ENCODE measurements around the gene ADM5.

The ADM5 gene

DNA sequence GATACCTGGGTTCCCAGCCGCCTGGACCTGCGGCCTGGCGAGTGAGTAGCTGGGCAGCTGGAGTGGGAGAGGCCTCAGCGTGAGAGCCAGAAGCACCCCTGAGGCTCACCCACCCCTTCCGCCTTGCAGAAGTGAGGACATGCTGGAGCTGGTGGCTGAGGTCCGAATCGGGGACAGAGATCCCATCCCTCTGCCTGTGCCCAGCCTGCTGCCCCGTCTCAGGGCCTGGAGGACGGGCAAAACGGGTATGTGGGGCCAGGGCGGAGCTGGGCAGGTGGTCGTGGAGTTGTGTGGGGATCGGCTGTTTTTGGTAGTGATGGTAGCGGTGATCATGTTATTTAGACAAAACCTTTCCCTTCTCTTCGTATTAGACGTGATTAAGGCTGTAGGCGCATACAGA is 42.8 kb upstream of the ADM5 start:
- no peak for TF ChIP-seq Cebpa-rat (IDR thresholded peaks at IDR 0.05)
- H3K9me3 ChIP-seq (replicated peaks in 1 of 11), result no peaks in the 10 kb centered on the region
- H4K20me1 ChIP-seq, result peaks cover 22 to 78% (median 65%) of the 10 kb centered on the region in 11 experiments; a peak in 20 of 22 replicates
- peak overlapping the region in 6 of 11 experiments; percentile 19 to 100 (median 25); a peak in 4 of 22 replicates for H3K9ac ChIP-seq
- peaks cover 64 to 74% (median 72%) of the 10 kb centered on the region in 11 experiments for H3K36me3 ChIP-seq
- no peak overlapping the region for H3K4me2 ChIP-seq
- peaks cover 25 to 28% (median 26%) of the 10 kb centered on the region in 10 experiments for H3K4me1 ChIP-seq
- no peak overlapping the region for H3K27ac ChIP-seq
- no peaks in the 10 kb centered on the region for H3K27me3 ChIP-seq
- no peak overlapping the region for H3K4me3 ChIP-seq

DNA sequence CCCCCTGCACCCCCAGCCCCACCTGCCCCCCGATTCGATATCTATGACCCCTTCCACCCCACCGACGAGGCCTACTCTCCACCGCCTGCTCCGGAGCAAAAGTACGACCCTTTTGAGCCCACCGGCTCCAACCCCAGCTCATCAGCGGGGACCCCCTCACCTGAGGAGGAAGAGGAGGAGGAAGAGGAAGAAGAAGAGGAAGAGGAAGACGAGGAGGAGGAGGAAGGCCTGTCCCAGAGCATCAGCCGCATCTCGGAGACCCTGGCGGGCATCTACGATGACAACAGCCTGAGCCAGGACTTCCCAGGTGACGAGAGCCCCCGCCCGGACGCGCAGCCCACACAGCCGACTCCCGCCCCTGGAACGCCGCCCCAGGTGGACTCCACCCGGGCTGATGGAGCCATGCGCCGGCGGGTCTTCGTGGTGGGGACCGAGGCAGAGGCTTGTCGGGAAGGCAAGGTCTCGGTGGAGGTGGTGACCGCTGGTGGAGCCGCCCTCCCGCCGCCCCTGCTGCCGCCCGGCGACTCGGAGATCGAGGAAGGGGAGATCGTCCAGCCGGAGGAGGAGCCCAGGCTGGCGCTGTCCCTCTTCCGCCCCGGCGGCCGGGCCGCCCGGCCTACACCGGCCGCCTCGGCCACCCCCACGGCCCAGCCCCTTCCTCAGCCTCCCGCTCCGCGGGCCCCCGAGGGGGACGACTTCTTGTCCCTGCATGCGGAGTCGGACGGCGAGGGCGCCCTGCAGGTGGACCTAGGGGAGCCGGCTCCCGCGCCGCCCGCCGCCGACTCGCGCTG is 38.2 kb upstream of the ADM5 start:
- no peak overlapping the region for H3K4me2 ChIP-seq
- peaks cover 26 to 96% (median 77%) of the 10 kb centered on the region in 11 experiments; a peak in 20 of 22 replicates for H4K20me1 ChIP-seq

DNA sequence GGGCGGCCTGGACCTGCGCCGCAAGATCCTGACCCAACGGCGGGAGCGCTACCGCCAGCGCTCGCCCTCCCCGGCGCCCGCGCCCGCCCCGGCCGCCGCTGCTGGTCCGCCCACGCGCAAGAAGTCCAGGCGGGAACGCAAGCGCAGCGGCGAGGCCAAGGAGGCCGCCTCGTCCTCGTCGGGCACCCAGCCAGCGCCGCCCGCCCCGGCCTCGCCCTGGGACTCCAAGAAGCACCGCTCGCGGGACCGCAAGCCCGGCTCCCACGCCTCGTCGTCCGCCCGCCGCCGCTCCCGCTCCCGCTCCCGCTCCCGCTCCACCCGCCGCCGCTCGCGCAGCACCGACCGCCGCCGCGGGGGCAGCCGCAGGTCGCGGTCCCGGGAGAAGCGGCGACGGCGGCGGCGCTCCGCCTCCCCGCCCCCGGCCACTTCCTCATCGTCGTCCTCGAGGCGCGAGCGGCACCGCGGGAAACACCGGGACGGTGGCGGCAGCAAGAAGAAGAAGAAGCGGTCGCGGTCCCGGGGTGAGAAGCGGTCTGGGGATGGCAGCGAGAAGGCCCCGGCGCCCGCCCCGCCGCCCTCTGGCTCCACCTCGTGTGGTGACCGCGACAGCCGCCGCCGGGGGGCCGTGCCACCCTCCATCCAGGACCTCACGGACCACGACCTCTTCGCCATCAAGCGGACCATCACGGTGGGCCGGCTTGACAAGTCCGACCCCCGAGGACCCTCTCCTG is 37.4 kb upstream of the ADM5 start:
- no peak overlapping the region for H3K27ac ChIP-seq
- no peak overlapping the region for H3K4me2 ChIP-seq
- peaks cover 26 to 96% (median 76%) of the 10 kb centered on the region in 11 experiments; a peak in 20 of 22 replicates for H4K20me1 ChIP-seq
- H3K9me3 ChIP-seq (replicated peaks in 1 of 11), result no peaks in the 10 kb centered on the region
- no peaks in the 10 kb centered on the region for H3K27me3 ChIP-seq
- H3K4me1 ChIP-seq, result peaks cover 0 to 5% (median 0%) of the 10 kb centered on the region in 10 experiments; a peak in 2 of 20 replicates
- TF ChIP-seq Cebpa-rat (IDR thresholded peaks at IDR 0.05), result no peak
- no peak overlapping the region for H3K9ac ChIP-seq
- H3K4me3 ChIP-seq, result no peak overlapping the region
- peaks cover 90 to 98% (median 96%) of the 10 kb centered on the region in 11 experiments for H3K36me3 ChIP-seq

More for the DNA sequence above, 38.2 kb upstream of the ADM5 start:
- Histone ChIP-seq H3K27me3 (no peaks in the 10 kb centered on the region), H3K36me3 (peaks cover 90 to 98% (median 96%) of the 10 kb centered on the region in 11 experiments), H3K9me3 (replicated peaks in 1 of 11) (no peaks in the 10 kb centered on the region), H3K27ac (no peak overlapping the region), H3K4me1 (peaks cover 0 to 3% (median 0%) of the 10 kb centered on the region in 10 experiments; a peak in 2 of 20 replicates), H3K4me3 (no peak overlapping the region), H3K9ac (no peak overlapping the region)
- no peak for TF ChIP-seq Cebpa-rat (IDR thresholded peaks at IDR 0.05)

DNA sequence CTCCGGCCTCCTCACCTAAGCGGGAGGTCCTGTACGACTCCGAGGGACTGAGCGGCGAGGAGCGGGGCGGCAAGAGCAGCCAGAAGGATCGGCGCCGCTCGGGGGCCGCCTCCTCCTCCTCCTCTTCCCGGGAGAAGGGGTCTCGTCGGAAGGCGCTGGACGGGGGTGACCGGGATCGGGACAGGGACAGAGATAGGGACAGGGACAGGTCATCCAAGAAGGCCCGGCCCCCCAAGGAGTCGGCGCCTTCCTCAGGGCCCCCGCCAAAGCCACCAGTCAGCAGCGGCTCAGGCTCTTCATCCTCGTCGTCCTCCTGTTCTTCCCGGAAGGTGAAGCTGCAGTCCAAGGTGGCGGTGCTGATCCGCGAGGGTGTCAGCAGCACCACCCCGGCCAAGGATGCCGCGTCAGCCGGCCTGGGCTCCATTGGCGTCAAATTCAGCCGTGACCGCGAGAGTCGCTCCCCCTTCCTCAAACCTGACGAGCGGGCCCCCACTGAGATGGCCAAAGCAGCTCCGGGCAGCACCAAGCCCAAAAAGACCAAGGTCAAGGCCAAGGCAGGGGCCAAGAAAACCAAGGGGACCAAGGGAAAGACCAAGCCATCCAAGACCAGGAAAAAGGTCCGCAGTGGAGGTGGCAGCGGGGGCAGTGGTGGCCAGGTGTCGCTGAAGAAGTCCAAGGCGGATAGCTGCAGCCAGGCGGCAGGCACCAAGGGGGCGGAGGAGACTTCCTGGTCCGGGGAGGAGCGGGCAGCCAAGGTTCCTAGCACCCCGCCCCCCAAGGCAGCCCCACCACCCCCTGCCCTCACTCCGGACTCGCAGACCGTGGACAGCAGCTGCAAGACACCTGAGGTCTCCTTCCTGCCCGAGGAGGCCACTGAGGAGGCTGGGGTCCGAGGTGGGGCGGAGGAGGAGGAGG is 36.6 kb upstream of the ADM5 start:
- Histone ChIP-seq H3K4me1 (peaks cover 0 to 5% (median 0%) of the 10 kb centered on the region in 10 experiments; a peak in 2 of 20 replicates), H3K36me3 (peaks cover 89 to 97% (median 95%) of the 10 kb centered on the region in 11 experiments), H3K4me2 (no peak overlapping the region), H4K20me1 (peaks cover 26 to 94% (median 75%) of the 10 kb centered on the region in 11 experiments; a peak in 20 of 22 replicates), H3K27ac (no peak overlapping the region), H3K4me3 (no peak overlapping the region), H3K27me3 (no peaks in the 10 kb centered on the region), H3K9ac (no peak overlapping the region; a peak in 1 of 22 replicates), H3K9me3 (replicated peaks in 1 of 11) (no peaks in the 10 kb centered on the region)
- no peak for TF ChIP-seq Cebpa-rat (IDR thresholded peaks at IDR 0.05)

DNA sequence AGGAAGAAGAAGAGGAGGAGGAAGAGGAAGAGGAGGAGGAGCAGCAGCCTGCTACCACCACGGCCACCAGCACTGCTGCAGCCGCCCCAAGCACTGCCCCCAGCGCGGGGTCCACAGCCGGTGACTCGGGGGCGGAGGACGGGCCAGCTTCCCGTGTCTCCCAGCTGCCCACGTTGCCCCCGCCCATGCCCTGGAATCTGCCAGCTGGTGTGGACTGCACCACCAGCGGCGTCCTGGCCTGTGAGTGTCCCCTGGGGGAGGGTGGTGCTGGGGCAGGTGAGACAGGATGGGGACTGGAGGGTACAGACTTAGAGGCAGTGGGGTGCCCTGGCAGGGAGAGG is 36.0 kb upstream of the ADM5 start:
- Histone ChIP-seq H3K27me3 (no peaks in the 10 kb centered on the region), H3K4me3 (no peak overlapping the region), H3K4me1 (peaks cover 0 to 5% (median 0%) of the 10 kb centered on the region in 10 experiments; a peak in 2 of 20 replicates), H4K20me1 (peaks cover 26 to 94% (median 76%) of the 10 kb centered on the region in 11 experiments; a peak in 20 of 22 replicates), H3K9ac (no peak overlapping the region), H3K36me3 (peaks cover 90 to 97% (median 95%) of the 10 kb centered on the region in 11 experiments), H3K9me3 (replicated peaks in 1 of 11) (no peaks in the 10 kb centered on the region), H3K27ac (no peak overlapping the region), H3K4me2 (no peak overlapping the region)
- TF ChIP-seq Cebpa-rat (IDR thresholded peaks at IDR 0.05), result no peak

DNA sequence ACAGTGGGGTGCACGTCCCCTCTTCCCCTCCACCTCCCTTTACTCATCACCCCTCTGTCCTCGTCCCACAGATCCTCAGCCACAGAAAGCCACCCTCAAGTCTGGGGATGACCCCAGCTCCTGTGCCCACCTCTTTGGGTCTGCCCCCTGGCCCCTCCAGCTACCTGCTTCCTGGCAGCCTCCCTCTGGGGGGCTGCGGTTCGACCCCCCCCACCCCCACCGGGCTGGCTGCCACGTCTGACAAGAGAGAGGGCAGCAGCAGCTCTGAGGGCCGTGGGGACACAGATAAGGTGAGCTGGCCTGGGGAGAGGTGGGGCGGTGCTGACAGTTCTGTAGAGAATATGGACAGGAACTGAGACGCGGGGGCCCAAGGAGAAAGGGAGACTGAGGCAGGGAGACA is 34.8 kb upstream of the ADM5 start:
- H3K36me3 ChIP-seq, result peaks cover 90 to 97% (median 95%) of the 10 kb centered on the region in 11 experiments
- H3K4me2 ChIP-seq, result no peak overlapping the region
- TF ChIP-seq Cebpa-rat (IDR thresholded peaks at IDR 0.05), result no peak
- peaks cover 19 to 96% (median 78%) of the 10 kb centered on the region in 11 experiments; a peak in 20 of 22 replicates for H4K20me1 ChIP-seq
- H3K4me1 ChIP-seq, result peaks cover 0 to 5% (median 0%) of the 10 kb centered on the region in 10 experiments; a peak in 2 of 20 replicates
- no peaks in the 10 kb centered on the region for H3K27me3 ChIP-seq
- 0 out of 22 replicates have a peak overlapping the region, but pooled peaks of 1 of the 11 experiments have one; percentile 17 for H3K9ac ChIP-seq
- no peak overlapping the region for H3K27ac ChIP-seq
- no peaks in the 10 kb centered on the region for H3K9me3 ChIP-seq (replicated peaks in 1 of 11)
- H3K4me3 ChIP-seq, result no peak overlapping the region

DNA sequence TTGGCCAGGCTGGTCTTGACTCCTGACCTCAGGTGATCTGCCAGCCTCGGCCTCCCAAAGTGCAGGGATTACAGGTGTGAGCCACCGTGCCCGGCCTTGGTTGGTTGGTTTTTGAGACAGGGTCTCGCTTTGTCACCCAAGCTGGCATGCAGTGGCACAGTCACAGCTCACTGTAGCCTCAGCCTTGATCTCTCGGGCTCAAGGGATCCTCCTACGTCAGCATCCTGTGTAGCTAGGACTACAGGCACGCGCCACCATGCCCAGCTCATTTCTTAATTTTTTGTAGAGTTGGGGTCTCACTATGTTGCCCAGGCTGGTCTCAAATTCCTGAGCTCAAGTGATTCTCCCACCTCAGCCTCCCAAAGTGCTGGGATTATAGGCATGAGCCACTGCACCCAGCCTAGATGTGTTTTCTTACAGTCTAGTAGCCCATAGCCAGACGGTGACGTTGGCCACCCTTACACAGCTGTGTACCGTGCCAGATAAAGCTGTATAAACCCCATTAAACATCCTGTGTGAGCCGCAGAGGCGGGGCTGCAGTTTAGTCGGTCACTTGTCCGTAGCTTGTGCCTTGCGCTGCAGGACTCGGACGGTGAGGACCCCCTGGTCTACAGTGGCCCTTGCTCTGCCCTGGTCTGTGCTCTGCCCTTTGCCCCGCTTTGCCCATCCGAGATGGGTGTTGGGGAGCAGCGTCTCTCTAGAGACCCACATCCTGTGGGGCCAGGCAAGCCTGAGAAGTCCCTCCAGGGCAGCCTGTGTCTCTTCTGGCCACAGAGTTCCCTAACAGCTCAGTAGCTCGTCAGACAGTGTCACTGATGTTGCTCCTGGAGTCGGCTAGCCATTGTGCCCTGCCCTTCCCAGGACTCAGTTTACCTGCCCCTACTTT is 33.6 kb upstream of the ADM5 start:
- Histone ChIP-seq H3K9ac (peak overlapping the region in 4 of 11 experiments; percentile 15 to 41 (median 20); a peak in 4 of 22 replicates), H3K27ac (peak overlapping the region in 5 of 11 experiments; percentile 1 to 27 (median 9); a peak in 3 of 22 replicates)
- TF ChIP-seq Cebpa-rat (IDR thresholded peaks at IDR 0.05), result no peak

More for the DNA sequence above, 33.6 kb upstream of the ADM5 start:
- H3K9me3 ChIP-seq (replicated peaks in 1 of 11), result no peaks in the 10 kb centered on the region
- peaks cover 21 to 96% (median 77%) of the 10 kb centered on the region in 11 experiments; a peak in 20 of 22 replicates for H4K20me1 ChIP-seq
- H3K4me1 ChIP-seq, result peaks cover 0 to 5% (median 0%) of the 10 kb centered on the region in 10 experiments; a peak in 2 of 20 replicates
- H3K36me3 ChIP-seq, result peaks cover 93 to 98% (median 95%) of the 10 kb centered on the region in 11 experiments
- no peak overlapping the region for H3K4me2 ChIP-seq
- no peaks in the 10 kb centered on the region for H3K27me3 ChIP-seq
- no peak overlapping the region for H3K4me3 ChIP-seq
